Measurements from ENCODE around the gene SLC5A1. TPM values are rescaled to one million over a fixed set of nuclear protein-coding genes. Genes with fewer than 3 reads are reported as not detected.

Gene SLC5A1
- total and polyA plus RNA-seq, 3 donors from 2014 or later = 3.5 to 4.8 (median 4.0) TPM

GRCh38 chr22:32097018-32097417, 54.0 kb downstream of the SLC5A1 start:
- H3K4me1 ChIP-seq = no peaks in the 10 kb centered on the region
- intact Hi-C loops (cut with DNase I; ENCODE audit: low total_unique reads) = no loop called here

GRCh38 chr22:32097881-32098499, 54.9 kb downstream of the SLC5A1 start:
- H3K27me3 ChIP-seq = no peaks in the 10 kb centered on the region
- no peaks in the 10 kb centered on the region for H3K4me1 ChIP-seq
- no peaks in the 10 kb centered on the region for H3K36me3 ChIP-seq (ENCODE audit: low read depth, missing control alignments)
- no peak overlapping the region for H3K4me3 ChIP-seq
- TF ChIP-seq POLR2A (IDR thresholded peaks at IDR 0.05) = no peak
- TF ChIP-seq CTCF (IDR thresholded peaks at IDR 0.05) = no peak
- no peak for DNase-seq
- no peaks in the 10 kb centered on the region for H3K9me3 ChIP-seq
- intact Hi-C loops (cut with DNase I; ENCODE audit: low total_unique reads) = no loop called here
- H3K27ac ChIP-seq = no peak overlapping the region

More at GRCh38 chr22:32097018-32097417, 54.0 kb downstream of the SLC5A1 start:
- no peak overlapping the region for H3K4me3 ChIP-seq
- TF ChIP-seq POLR2A (IDR thresholded peaks at IDR 0.05) = no peak
- TF ChIP-seq CTCF (IDR thresholded peaks at IDR 0.05) = no peak
- no peaks in the 10 kb centered on the region for H3K36me3 ChIP-seq (ENCODE audit: low read depth, missing control alignments)
- DNase-seq = no peak
- WGBS, 2 donors = 23 to 67% methylated on average over 1 of the region's 1 CpG
- no peaks in the 10 kb centered on the region for H3K27me3 ChIP-seq
- no peak overlapping the region for H3K27ac ChIP-seq
- no peaks in the 10 kb centered on the region for H3K9me3 ChIP-seq

GRCh38 chr22:32100711-32101110, 57.6 kb downstream of the SLC5A1 start:
- intact Hi-C loops (cut with DNase I; ENCODE audit: low total_unique reads) = no loop called here
- TF ChIP-seq POLR2A (IDR thresholded peaks at IDR 0.05) (no peak), CTCF (IDR thresholded peaks at IDR 0.05) (no peak)
- H3K36me3 ChIP-seq (ENCODE audit: low read depth, missing control alignments) = no peaks in the 10 kb centered on the region
- no peak overlapping the region for H3K4me3 ChIP-seq
- DNase-seq = no peak
- H3K27ac ChIP-seq = no peak overlapping the region
- H3K27me3 ChIP-seq = no peaks in the 10 kb centered on the region
- no peaks in the 10 kb centered on the region for H3K9me3 ChIP-seq
- 37 to 82% methylated on average over 1 of the region's 1 CpG for WGBS, 2 donors
- no peaks in the 10 kb centered on the region for H3K4me1 ChIP-seq

- no peak for DNase-seq
- TF ChIP-seq POLR2A (IDR thresholded peaks at IDR 0.05) = no peak
- TF ChIP-seq CTCF (IDR thresholded peaks at IDR 0.05) = no peak
- Histone ChIP-seq H3K4me1 (no peaks in the 10 kb centered on the region), H3K4me3 (no peak overlapping the region), H3K36me3 (ENCODE audit: low read depth, missing control alignments) (no peaks in the 10 kb centered on the region), H3K9me3 (no peaks in the 10 kb centered on the region), H3K27ac (no peak overlapping the region), H3K27me3 (no peaks in the 10 kb centered on the region)
- intact Hi-C loops (cut with DNase I; ENCODE audit: low total_unique reads) = no loop called here
- 57% methylated on average over 2 of the region's 2 CpGs for WGBS, 2 donors
Observed at GRCh38 chr22:32103658-32104315, 60.7 kb downstream of the SLC5A1 start.

- no peaks in the 10 kb centered on the region for H3K27me3 ChIP-seq
- H3K27ac ChIP-seq = no peak overlapping the region
- no peak for DNase-seq
- TF ChIP-seq POLR2A (IDR thresholded peaks at IDR 0.05) (no peak), CTCF (IDR thresholded peaks at IDR 0.05) (no peak)
- H3K4me1 ChIP-seq = no peaks in the 10 kb centered on the region
- no peaks in the 10 kb centered on the region for H3K9me3 ChIP-seq
- no peak overlapping the region for H3K4me3 ChIP-seq
- intact Hi-C loops (cut with DNase I; ENCODE audit: low total_unique reads) = no loop called here
- 7% methylated on average over 1 of the region's 1 CpG for WGBS, 2 donors
- H3K36me3 ChIP-seq (ENCODE audit: low read depth, missing control alignments) = no peaks in the 10 kb centered on the region
Observed at GRCh38 chr22:32106930-32107329, 63.9 kb downstream of the SLC5A1 start.
